VCaP (cell line): ENCODE measurements around the gene NTN5.

Experiments used
- H3K27ac ChIP-seq: fragments of 450-650 bp; 2 replicates; pipeline ENCODE4 v1.5.1; 2017
- TF ChIP-seq, protein P1 (sequence below): fragments of 450-650 bp; conservative IDR thresholded peaks from 2 replicates; pipeline ENCODE4 v1.5.1; 2017; ENCODE audit warnings: mild to moderate bottlenecking, moderate library complexity

The NTN5 gene

DNA sequence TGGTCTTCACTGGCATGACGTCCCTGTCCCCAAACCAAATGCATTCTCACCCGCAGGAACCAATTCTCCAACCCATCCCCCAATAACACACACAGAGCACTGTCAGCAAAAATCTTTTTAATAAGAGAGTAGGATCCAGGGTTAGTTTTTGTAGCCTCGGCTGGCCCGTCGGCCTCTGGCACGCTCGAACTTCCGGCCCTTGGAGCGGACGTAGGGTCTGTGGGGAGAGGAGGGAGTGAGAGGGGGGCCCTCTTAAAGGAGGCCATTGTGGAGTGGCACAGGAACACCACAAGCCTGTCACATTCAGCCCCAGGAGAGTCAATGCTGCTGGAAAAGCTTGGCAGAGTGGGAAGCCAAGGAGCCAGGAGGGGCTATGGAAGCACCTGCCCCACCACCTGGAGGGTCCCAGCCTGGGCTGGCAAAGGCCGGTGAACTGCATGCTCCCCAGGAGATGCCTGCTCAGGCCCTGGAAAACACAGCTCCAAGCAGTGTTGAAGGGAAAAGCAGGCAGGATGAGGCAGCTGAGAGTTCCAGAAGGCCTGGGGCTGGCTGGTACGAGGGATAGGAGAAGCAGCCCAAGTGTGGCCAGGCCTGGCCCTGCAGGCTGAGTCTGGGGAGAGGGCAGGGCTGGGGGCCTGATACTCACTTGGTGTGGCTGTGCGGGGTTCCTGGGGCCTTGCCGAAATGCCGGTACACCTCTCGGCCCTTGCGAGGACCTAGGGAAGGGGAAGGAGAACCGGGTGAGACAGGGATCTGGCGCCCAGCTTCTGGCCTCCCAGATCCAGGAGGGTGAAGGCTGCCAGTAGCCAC is 57.4 kb downstream of the NTN5 start:
- H3K27ac ChIP-seq: peak overlapping the region; percentile 90
- TF ChIP-seq, protein P1, sequence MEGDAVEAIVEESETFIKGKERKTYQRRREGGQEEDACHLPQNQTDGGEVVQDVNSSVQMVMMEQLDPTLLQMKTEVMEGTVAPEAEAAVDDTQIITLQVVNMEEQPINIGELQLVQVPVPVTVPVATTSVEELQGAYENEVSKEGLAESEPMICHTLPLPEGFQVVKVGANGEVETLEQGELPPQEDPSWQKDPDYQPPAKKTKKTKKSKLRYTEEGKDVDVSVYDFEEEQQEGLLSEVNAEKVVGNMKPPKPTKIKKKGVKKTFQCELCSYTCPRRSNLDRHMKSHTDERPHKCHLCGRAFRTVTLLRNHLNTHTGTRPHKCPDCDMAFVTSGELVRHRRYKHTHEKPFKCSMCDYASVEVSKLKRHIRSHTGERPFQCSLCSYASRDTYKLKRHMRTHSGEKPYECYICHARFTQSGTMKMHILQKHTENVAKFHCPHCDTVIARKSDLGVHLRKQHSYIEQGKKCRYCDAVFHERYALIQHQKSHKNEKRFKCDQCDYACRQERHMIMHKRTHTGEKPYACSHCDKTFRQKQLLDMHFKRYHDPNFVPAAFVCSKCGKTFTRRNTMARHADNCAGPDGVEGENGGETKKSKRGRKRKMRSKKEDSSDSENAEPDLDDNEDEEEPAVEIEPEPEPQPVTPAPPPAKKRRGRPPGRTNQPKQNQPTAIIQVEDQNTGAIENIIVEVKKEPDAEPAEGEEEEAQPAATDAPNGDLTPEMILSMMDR: no peak

DNA sequence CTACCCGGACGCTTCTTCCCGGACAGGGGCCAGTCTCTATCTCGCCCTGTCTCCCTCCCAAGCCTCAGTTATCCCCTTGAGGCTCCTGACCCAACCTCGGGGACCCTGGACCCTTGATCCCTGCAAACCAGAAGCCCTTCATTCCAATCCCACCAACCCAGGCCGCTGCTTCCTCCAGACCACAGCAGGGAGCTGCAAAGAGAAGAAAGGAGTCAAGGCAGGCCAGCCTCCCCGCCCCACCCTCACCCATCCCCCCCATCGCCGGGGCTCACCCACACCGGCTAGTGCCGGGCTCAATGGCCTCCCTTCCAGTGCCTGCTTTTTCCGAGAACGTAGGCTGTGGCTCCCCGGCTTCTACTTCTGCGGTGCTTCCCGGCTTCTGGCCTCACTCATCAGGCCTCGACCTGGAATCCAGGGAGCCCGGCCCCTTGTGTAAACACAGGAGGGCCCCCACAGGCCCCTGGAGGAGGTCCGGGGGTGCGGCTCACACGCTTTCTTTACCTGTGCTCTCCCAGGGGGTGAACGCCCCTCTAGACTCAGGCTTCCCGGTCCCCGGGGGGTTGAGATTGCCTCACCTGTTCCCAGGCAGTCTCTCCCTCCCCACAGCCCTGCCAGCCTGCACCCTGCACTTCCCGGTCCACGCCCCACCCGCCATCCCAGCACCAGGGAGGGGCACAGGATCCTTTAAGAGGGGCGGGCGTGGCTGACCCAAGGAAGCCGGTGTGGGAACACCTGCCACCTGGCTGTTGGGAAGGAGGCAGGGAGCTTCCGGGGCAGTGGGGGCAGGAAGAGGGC is 58.2 kb downstream of the NTN5 start, which contains the start of gene FAM83E:
Gene FAM83E, minus strand, starts transcription at position 641 of the 795 bp plus-strand sequence. CDS start 1,704 bp downstream, outside the sequence.
- TF ChIP-seq, protein P1: no peak
- peak within 1 kb of the TSS; percentile 90 for H3K27ac ChIP-seq

DNA sequence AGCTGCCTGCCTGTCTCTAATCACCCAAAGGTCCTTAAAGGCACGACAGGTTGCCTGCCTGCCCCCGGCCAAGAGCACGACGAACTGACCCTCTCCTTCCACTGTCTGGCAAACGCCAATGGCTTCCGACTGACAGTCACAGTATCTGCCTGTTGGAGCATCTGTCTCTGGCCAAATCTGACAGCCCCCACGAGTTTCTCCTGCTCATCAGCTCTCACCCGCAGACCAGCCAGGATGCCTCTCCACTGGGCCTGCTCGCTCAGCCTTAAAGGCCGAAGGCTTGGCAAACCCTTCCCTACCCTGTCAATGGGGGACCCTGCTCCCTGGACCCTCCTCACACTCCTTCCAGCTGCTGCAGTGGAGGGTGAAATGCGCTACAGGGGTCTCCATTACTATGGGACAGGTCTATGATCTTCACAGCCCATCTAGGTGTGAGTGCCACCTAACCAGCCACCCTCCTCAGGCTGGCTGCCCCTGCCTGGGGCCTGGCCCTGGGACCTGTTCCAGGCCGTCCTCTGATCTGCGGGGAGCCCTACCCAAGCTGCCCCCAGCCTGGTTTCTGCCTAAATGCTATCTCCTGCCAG is 58.9 kb downstream of the NTN5 start:
- peak overlapping the region; percentile 90 for H3K27ac ChIP-seq
- TF ChIP-seq, protein P1: no peak

DNA sequence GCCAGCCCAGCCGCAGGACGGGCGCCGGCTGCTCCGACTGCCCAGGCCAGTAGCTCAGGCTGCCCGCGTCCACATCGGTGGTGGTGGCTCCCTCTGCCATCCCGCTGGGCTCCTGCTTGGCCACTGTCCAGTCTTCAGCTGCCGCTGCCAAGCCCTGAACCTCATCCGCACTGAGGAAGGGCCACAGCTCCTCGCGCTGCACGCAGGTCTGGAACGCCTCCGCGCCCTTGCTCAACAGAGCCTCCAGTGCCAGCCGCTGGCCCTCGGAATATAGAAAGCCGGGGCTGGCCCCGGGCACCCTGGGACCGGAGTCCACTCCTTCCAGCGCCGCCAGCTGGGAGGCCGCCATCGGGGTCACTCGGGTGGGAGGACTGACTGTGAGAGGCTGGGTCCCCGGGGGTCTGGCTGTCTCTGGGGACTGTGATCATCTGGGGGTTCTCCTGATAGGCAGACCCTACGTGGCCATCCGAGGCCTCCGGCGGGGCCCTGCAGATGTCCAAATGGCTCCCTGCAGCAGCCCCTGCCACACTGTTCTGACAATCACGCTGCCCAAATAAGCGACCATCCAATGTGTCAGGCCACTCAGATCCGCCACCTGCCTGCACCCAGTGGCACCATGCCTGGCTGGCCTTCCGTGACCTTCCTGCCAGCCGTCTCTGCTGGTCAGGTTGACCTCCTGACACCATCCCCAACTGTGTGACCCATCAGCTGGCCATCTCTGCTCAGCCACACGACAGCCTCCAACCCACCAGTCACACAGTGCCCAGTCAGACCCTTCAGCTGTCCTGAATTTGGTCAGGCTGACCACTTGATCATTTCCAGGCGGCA is 59.6 kb downstream of the NTN5 start:
- H3K27ac ChIP-seq: peak overlapping the region; percentile 90
- TF ChIP-seq, protein P1: no peak; the same call in 1 of the 2 replicates

DNA sequence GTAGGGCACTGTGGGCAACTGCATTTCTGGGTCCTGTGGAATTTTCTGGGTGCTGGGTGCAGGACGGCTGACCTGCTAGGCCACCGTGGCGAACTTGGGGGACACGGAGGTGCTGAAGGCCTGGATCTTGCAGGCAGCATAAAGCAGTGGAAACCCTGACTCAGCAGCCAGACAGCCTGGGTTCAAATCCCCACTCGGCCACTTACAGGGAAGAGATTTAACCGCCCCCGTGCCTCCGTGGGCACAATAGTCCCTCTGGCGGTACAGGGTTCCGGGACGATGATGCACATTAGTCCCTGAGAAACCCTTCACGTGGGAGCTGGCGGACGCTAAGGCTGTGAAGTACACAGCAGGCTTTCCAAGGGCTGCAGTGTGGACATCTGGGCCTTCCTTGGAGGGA is 60.9 kb downstream of the NTN5 start:
- TF ChIP-seq, protein P1: no peak
- no peak overlapping the region; the same call in 1 of the 2 replicates for H3K27ac ChIP-seq
